Memory B cell (primary cell): Measurements from ENCODE around the gene SUSD3.
"Not testable (repeated sequence)": the region's sequence is repeated elsewhere in the genome, so short reads cannot be mapped to it uniquely, and the experiment has no call there.

Experiments
- ATAC-seq: fragments of 150-1000 bp; cut with Tn5 transposase; 2 replicates; pipeline ENCODE4 v1.10.0; 2021; ENCODE audit warnings: low read depth, mild to moderate bottlenecking, moderate library complexity
- DNase-seq, 2 donors: peaks; one replicate each; pipeline ENCODE4 v3.0.0; 2022; ENCODE audit warnings: low spot score in 2 of 2
- H3K27ac Mint-ChIP-seq: one replicate; pipeline ENCODE4 v1.8.0; 2022; ENCODE audit warnings: mild to moderate bottlenecking, moderate library complexity, mixed read lengths
- H3K27me3 Mint-ChIP-seq: one replicate; pipeline ENCODE4 v1.8.0; 2022; ENCODE audit warnings: mixed read lengths
- H3K36me3 Mint-ChIP-seq: one replicate; pipeline ENCODE4 v1.8.0; 2022; ENCODE audit warnings: mild to moderate bottlenecking, mixed read lengths
- H3K4me1 Mint-ChIP-seq: one replicate; pipeline ENCODE4 v1.8.0; 2022; ENCODE audit warnings: mixed read lengths
- H3K4me3 Mint-ChIP-seq: one replicate; pipeline ENCODE4 v1.8.0; 2022; ENCODE audit warnings: mild to moderate bottlenecking, moderate library complexity, mixed read lengths
- H3K9me3 Mint-ChIP-seq: one replicate; pipeline ENCODE4 v1.8.0; 2022; ENCODE audit warnings: mixed read lengths

Gene SUSD3

GRCh38 chr9:93116072-93116961 is 57.8 kb downstream of the SUSD3 start:
- Mint-ChIP-seq H3K4me3 (no peak overlapping the region), H3K36me3 (no peaks in the 10 kb centered on the region)

GRCh38 chr9:93117521-93117920 is 59.0 kb downstream of the SUSD3 start:
- not testable (repeated sequence) for ATAC-seq, H3K36me3 Mint-ChIP-seq, H3K27me3 Mint-ChIP-seq, H3K9me3 Mint-ChIP-seq, H3K4me3 Mint-ChIP-seq, DNase-seq, H3K27ac Mint-ChIP-seq
- H3K4me1 Mint-ChIP-seq, result peaks cover 25% of the 10 kb centered on the region

More at GRCh38 chr9:93116072-93116961, 57.8 kb downstream of the SUSD3 start:
- no peak for ATAC-seq
- Mint-ChIP-seq H3K9me3 (no peaks in the 10 kb centered on the region), H3K27me3 (no peaks in the 10 kb centered on the region), H3K4me1 (peaks cover 25% of the 10 kb centered on the region), H3K27ac (no peak overlapping the region)
- DNase-seq, result no peak

GRCh38 chr9:93117924-93118862 is 59.7 kb downstream of the SUSD3 start:
- no peaks in the 10 kb centered on the region for H3K27me3 Mint-ChIP-seq
- H3K4me3 Mint-ChIP-seq, result no peak overlapping the region
- no peaks in the 10 kb centered on the region for H3K9me3 Mint-ChIP-seq
- DNase-seq (no peak), ATAC-seq (no peak)
- peaks cover 25% of the 10 kb centered on the region for H3K4me1 Mint-ChIP-seq
- H3K27ac Mint-ChIP-seq, result no peak overlapping the region
- no peaks in the 10 kb centered on the region for H3K36me3 Mint-ChIP-seq

GRCh38 chr9:93118863-93119702 is 60.6 kb downstream of the SUSD3 start:
- H3K36me3 Mint-ChIP-seq, result no peaks in the 10 kb centered on the region
- H3K4me3 Mint-ChIP-seq, result peak overlapping the region; percentile 30
- H3K4me1 Mint-ChIP-seq, result peaks cover 25% of the 10 kb centered on the region
- DNase-seq (no peak), ATAC-seq (no peak)
- no peak overlapping the region for H3K27ac Mint-ChIP-seq
- no peaks in the 10 kb centered on the region for H3K9me3 Mint-ChIP-seq
- no peaks in the 10 kb centered on the region for H3K27me3 Mint-ChIP-seq

- DNase-seq (no peak), ATAC-seq (no peak)
- Mint-ChIP-seq H3K9me3 (no peaks in the 10 kb centered on the region), H3K4me1 (peaks cover 23% of the 10 kb centered on the region), H3K4me3 (peak overlapping the region; percentile 30), H3K36me3 (no peaks in the 10 kb centered on the region), H3K27ac (peak overlapping the region; percentile 43), H3K27me3 (no peaks in the 10 kb centered on the region)
Observed at GRCh38 chr9:93119703-93119952, 61.1 kb downstream of the SUSD3 start.

- Mint-ChIP-seq H3K9me3 (no peaks in the 10 kb centered on the region), H3K4me3 (peak overlapping the region; percentile 54), H3K36me3 (no peaks in the 10 kb centered on the region), H3K27me3 (no peaks in the 10 kb centered on the region), H3K27ac (peak overlapping the region; percentile 43), H3K4me1 (peaks cover 18% of the 10 kb centered on the region)
- ATAC-seq (peak; percentile 86), DNase-seq (peak in 1 of 2 donors; percentile 39)
Observed at GRCh38 chr9:93119953-93120845, 61.7 kb downstream of the SUSD3 start.

- DNase-seq, result no peak
- no peak overlapping the region for H3K4me3 Mint-ChIP-seq
Observed at GRCh38 chr9:93120846-93121315, 62.4 kb downstream of the SUSD3 start.

DNA sequence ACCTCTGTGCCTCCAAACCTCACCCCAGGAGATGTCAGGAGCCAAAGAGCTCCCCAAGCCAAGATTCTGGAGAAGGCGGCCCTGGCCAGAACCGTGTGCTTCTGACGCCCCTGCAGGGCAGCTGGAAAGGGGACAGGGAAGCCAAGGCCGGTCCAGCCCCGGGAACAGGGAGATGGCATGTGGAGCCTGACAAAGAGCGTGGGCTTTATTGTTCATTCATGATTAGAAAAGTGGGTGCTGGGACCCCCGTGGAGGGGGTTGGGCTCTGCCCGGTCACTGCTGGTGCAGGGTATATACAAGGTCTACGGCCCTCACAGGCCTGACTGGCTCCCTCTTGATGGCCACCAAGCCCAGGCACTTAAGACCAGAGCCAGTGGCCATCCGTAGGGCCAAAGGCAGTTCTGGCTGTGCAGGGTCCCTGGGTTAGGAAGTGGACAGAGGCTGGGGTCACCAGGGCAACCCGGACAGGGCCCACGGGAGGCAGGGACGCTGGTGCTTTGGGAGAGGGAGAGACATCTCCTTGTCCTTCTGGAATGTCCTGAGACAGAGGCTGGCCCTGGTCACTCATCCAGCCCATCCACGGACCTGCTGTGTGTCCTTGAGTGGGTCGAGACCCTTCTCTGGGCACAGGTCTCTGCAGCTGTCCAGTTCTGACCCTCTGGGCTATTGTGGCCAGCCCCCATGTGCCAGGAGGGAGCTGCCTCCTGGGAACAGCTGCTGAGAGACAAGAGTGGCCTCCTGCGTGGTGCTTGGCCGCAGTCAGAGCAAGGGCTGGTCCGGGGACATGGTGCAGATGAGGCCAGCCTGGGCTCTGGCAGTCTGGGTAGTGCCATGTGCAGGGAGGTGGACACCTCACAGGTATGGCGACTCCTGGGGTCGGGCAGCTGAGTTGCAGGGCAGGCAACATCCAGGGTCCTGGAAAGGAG is 63.1 kb downstream of the SUSD3 start:
- Mint-ChIP-seq H3K4me1 (peaks cover 21% of the 10 kb centered on the region), H3K27me3 (no peaks in the 10 kb centered on the region), H3K9me3 (no peaks in the 10 kb centered on the region), H3K4me3 (no peak overlapping the region), H3K27ac (no peak overlapping the region), H3K36me3 (no peaks in the 10 kb centered on the region)
- ATAC-seq (no peak), DNase-seq (no peak)

More at GRCh38 chr9:93120846-93121315, 62.4 kb downstream of the SUSD3 start:
- Mint-ChIP-seq H3K27ac (peak overlapping the region; percentile 43), H3K36me3 (no peaks in the 10 kb centered on the region), H3K4me1 (peaks cover 18% of the 10 kb centered on the region), H3K27me3 (no peaks in the 10 kb centered on the region), H3K9me3 (no peaks in the 10 kb centered on the region)
- no peak for ATAC-seq

- DNase-seq (no peak), ATAC-seq (no peak)
- Mint-ChIP-seq H3K27ac (no peak overlapping the region), H3K36me3 (no peaks in the 10 kb centered on the region), H3K4me1 (peaks cover 23% of the 10 kb centered on the region), H3K27me3 (no peaks in the 10 kb centered on the region), H3K9me3 (no peaks in the 10 kb centered on the region), H3K4me3 (no peak overlapping the region)
Observed at GRCh38 chr9:93122721-93123221, 64.3 kb downstream of the SUSD3 start.

DNA sequence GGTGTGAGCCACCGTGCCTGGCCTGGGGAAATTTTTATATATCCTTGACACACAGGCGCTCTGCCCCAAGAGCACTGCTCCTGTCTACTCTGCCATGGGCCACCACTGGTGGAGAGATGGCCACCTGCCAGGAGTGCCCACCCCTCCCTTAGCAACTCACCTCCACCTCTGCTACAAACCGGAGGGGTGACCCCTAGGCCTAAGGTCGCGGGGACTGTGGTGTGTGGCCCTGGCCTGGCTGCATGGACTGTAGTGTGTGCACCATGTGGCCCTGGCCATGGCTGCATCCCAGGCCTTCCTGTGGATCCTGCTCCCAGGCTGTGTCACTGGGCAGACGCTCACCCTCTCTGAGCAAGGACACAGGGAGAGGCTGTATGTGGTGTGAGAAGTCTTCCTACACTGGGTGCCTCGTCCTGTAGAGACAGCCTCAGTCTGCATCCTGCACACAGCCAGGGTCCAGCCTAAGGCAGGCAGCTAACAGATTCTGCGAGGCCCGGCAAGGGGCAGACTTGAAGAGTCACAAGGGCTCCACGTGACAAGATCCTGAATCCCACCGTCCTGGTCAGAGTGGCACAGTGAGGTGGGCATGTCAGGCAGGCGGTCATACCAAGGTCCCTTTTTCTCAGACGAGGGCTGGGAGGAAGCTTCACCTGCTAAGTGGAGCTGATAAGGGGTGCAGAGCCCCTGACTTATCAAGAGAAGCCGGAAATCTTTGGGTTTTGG is 65.2 kb downstream of the SUSD3 start:
- Mint-ChIP-seq H3K27ac (no peak overlapping the region), H3K4me3 (no peak overlapping the region), H3K36me3 (no peaks in the 10 kb centered on the region), H3K4me1 (peaks cover 20% of the 10 kb centered on the region), H3K27me3 (no peaks in the 10 kb centered on the region), H3K9me3 (no peaks in the 10 kb centered on the region)
- ATAC-seq, result no peak
- no peak for DNase-seq

DNA sequence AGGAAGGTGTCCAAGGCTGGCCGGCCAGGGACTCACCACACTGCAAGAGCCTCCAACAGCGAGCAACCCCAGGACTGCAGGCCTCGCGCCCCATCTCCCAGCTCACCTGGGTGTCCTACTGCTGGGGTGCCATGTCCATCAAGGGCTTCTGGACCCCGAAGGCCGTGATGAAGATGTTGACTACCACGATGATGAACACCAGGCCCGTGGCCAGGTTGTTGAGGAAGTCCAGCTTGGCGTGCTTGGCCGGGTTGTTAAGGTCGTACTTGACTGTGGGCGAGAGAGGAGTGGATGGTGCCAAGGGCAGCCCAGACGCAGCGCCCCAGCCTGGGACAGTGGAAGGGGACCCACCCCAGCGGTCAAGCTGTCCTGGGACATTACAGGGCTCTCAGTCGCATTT is 66.3 kb downstream of the SUSD3 start:
- no peaks in the 10 kb centered on the region for H3K36me3 Mint-ChIP-seq
- ATAC-seq, result no peak
- H3K9me3 Mint-ChIP-seq, result no peaks in the 10 kb centered on the region
- H3K4me1 Mint-ChIP-seq, result peaks cover 13% of the 10 kb centered on the region
- DNase-seq, result no peak
- no peaks in the 10 kb centered on the region for H3K27me3 Mint-ChIP-seq
- no peak overlapping the region for H3K27ac Mint-ChIP-seq
- no peak overlapping the region for H3K4me3 Mint-ChIP-seq
